Lower leg skin (tissue), 3 donors: Measurements from ENCODE around the gene NKAIN2.

Experiments used
- POLR2A ChIP-seq, 2 donors: fragments of 450-650 bp; IDR thresholded peaks; one replicate each; pipeline ENCODE4 v1.6.1; 2016 to 2017; ENCODE audit warnings: antibody characterized with exemption in 2 of 2, mild to moderate bottlenecking in 1 of 2, moderate library complexity in 1 of 2
- TF ChIP-seq, protein P1 (sequence below), 3 donors: fragments of 450-650 bp; IDR thresholded peaks; one replicate each; pipeline ENCODE4 v1.5.1; 2016; ENCODE audit warnings: antibody characterized with exemption in 3 of 3, mild to moderate bottlenecking in 3 of 3, moderate library complexity in 2 of 3

DNA sequence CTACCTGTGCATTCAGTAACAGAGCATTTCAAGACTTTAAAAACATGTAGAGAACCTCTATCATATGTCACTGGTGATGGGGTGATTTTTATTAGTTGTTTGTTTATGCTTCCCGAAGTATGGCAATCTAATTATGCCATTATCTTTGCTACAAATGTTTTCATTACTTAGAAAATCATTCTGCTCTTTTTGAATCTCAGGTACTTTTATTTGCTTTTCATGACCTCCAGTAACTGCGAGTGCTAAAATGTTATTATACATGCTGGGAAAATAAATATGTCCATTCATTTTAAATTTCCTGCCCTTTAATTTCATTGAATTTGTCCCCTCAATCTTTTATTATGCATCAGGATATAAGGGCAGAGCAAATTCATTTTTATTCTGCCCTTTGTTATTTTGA, 515.7 kb downstream of the NKAIN2 start:
- TF ChIP-seq, protein P1, sequence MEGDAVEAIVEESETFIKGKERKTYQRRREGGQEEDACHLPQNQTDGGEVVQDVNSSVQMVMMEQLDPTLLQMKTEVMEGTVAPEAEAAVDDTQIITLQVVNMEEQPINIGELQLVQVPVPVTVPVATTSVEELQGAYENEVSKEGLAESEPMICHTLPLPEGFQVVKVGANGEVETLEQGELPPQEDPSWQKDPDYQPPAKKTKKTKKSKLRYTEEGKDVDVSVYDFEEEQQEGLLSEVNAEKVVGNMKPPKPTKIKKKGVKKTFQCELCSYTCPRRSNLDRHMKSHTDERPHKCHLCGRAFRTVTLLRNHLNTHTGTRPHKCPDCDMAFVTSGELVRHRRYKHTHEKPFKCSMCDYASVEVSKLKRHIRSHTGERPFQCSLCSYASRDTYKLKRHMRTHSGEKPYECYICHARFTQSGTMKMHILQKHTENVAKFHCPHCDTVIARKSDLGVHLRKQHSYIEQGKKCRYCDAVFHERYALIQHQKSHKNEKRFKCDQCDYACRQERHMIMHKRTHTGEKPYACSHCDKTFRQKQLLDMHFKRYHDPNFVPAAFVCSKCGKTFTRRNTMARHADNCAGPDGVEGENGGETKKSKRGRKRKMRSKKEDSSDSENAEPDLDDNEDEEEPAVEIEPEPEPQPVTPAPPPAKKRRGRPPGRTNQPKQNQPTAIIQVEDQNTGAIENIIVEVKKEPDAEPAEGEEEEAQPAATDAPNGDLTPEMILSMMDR (IDR thresholded peaks at IDR 0.05): no peak
- no peak for TF ChIP-seq POLR2A (IDR thresholded peaks at IDR 0.05)
